GM12874 (cell line): ENCODE measurements around the gene NINJ2.

Experiments
- CTCF ChIP-seq: IDR thresholded peaks from 2 replicates; pipeline ENCODE4 v1.5.1; 2011; ENCODE audit warnings: low read depth, mild to moderate bottlenecking, control low read depth, low read length, moderate library complexity; ENCODE audit not compliant: insufficient read depth

NINJ2 gene

GRCh38 chr12:538731-539539, 124.3 kb downstream of the NINJ2 start:
- no peak for TF ChIP-seq CTCF

- TF ChIP-seq CTCF: no peak
These were observed 125.5 kb downstream of the NINJ2 start for GRCh38 chr12:537772-538171.

GRCh38 chr12:536751-537245, 126.4 kb downstream of the NINJ2 start:
- no peak for TF ChIP-seq CTCF

- TF ChIP-seq CTCF: no peak
These were observed 127.8 kb downstream of the NINJ2 start for GRCh38 chr12:535396-535795.

GRCh38 chr12:534216-534615, 129.0 kb downstream of the NINJ2 start:
- TF ChIP-seq CTCF: no peak

GRCh38 chr12:533718-534117, 129.5 kb downstream of the NINJ2 start:
- TF ChIP-seq CTCF: no peak

GRCh38 chr12:532908-533565, 130.2 kb downstream of the NINJ2 start:
- no peak for TF ChIP-seq CTCF
